Cardiac fibroblast (primary cell): ENCODE data around the gene C20orf144.

Experiments used
- DNase-seq, 2 donors: peaks; one replicate each; pipeline versions ENCODE4 v3.0.0 to v3.0.0-alpha.2; 2010; ENCODE audit warnings: low read depth in 2 of 2
- H3K4me3 ChIP-seq, 2 donors: replicated peaks in 1 of 2; 1 replicate in 1 of 2; 2 replicates in 1 of 2; pipeline ENCODE4 v1.5.1; 2011; ENCODE audit warnings: low read depth in 2 of 2, low read length in 2 of 2, mild to moderate bottlenecking in 2 of 2, moderate library complexity in 1 of 2
- CTCF ChIP-seq: IDR thresholded peaks from one replicate; pipeline ENCODE4 v1.5.1; 2011; ENCODE audit warnings: low read depth, mild to moderate bottlenecking, low read length, inconsistent platforms

Gene C20orf144

DNA sequence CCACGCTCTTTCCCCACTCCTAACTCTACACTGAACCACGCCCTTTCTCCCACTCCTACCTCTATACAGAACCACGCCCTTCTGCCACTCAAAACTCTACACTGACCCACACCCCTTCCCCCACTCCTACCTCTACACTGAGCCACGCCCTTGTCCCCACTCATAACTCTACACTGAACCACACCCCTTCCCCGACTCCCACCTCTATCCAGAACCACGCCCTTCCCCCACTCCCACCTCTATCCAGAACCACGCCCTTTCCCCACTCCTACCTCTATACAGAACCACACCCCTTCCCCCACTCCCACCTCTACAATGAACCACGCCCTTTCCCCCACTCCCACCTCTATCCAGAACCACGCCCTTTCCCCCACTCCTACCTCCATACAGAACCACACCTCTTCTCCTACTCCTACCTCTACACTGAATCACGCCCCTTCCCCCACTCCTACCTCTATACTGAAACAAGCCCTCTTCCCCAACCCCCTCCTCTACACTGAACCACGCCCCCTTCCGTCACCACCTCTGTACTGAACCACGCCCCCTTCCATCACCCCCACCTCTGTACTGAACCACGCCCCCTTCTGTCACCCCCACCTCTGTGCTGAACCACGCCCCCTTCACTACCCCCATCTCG is 47.9 kb downstream of the C20orf144 start:
- DNase-seq: no peak
- H3K4me3 ChIP-seq: no peak overlapping the region
- TF ChIP-seq CTCF: no peak

- H3K4me3 ChIP-seq: no peak overlapping the region
- TF ChIP-seq CTCF: no peak
- no peak for DNase-seq
Observed at GRCh38 chr20:33710681-33711445, 48.7 kb downstream of the C20orf144 start.

DNA sequence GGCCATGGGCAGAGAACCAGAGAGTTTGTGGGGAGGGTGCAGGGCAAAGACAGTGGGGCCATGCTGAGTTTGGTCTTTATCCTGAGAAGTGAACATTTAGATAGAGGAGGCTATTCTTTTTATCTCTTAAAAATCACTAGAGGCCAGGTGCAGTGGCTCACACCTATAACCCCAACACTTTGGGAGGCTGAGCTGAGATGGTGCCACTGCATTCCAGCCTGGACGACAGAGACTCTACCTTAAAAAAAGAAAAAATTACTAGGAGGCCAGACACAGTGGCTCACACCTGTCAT is 49.3 kb downstream of the C20orf144 start:
- no peak for DNase-seq
- TF ChIP-seq CTCF: no peak
- H3K4me3 ChIP-seq: no peak overlapping the region
